IMR-90 (cell line): Measurements from ENCODE around the gene PITPNM1. TPM values are rescaled to one million over a fixed set of nuclear protein-coding genes. Genes with fewer than 3 reads are reported as not detected.

Source experiments
- ATAC-seq: fragments of 200-7000 bp; cut with Tn5 transposase; 2 replicates; pipeline ENCODE4 v1.9.1; 2020; ENCODE audit warnings: low read depth, mild to moderate bottlenecking, moderate library complexity
- BruUV-seq: library from RNA; stranded (reverse); fragments of 400-500 nt; replicated peaks from 2 replicates; lab custom pipeline; 2021; lab: Mats Ljungman, UMichigan
- CTCF ChIA-PET: fragments of 300-600 bp; formaldehyde crosslinking; extraction: SDS; loops from one replicate; lab custom pipeline; 2021; ENCODE audit warnings: antibody characterized with exemption; lab: Yijun Ruan, JAX
- POLR2A ChIA-PET: fragments of 300-600 bp; sonication (Branson Sonifier 250); formaldehyde crosslinking; loops from one replicate; lab custom pipeline; 2022; ENCODE audit warnings: antibody characterized with exemption; ENCODE audit not compliant: unreplicated experiment; lab: Charles Lee
- DNase-seq: peaks from one replicate; pipeline ENCODE4 v3.0.0; 2013
- H2AFZ ChIP-seq: replicated peaks from 2 replicates; pipeline ENCODE3; 2013; ENCODE audit warnings: low read length, mild to moderate bottlenecking; ENCODE audit not compliant: poor library complexity
- H2AK5ac ChIP-seq: 2 replicates; pipeline ENCODE4 v1.6.1; 2013; ENCODE audit warnings: low read depth, low read length, inconsistent platforms
- H2AK9ac ChIP-seq: replicated peaks from 2 replicates; pipeline ENCODE3; 2013; ENCODE audit warnings: mild to moderate bottlenecking, low read depth, low read length, moderate library complexity; ENCODE audit not compliant: poor library complexity
- H2BK120ac ChIP-seq: 2 replicates; pipeline ENCODE4 v1.6.1; 2013; ENCODE audit warnings: low read depth, low read length, inconsistent platforms
- H2BK15ac ChIP-seq: 3 replicates; pipeline ENCODE4 v1.6.1; 2013; ENCODE audit warnings: low read depth, low read length, inconsistent platforms
- H2BK20ac ChIP-seq: 2 replicates; pipeline ENCODE4 v1.6.1; 2013; ENCODE audit warnings: low read depth, mild to moderate bottlenecking, inconsistent platforms, low read length, moderate library complexity
- H2BK5ac ChIP-seq: 2 replicates; pipeline ENCODE4 v1.6.1; 2013; ENCODE audit warnings: mild to moderate bottlenecking, low read depth, low read length, inconsistent platforms; ENCODE audit not compliant: poor library complexity, severe bottlenecking
- H3K14ac ChIP-seq: replicated peaks from 2 replicates; pipeline ENCODE4 v1.6.1; 2013; ENCODE audit warnings: low read depth, low read length, inconsistent platforms
- H3K18ac ChIP-seq: 2 replicates; pipeline ENCODE4 v1.6.1; 2013; ENCODE audit warnings: low read depth, low read length, control low read depth
- H3K23ac ChIP-seq: 2 replicates; pipeline ENCODE4 v1.6.1; 2013; ENCODE audit warnings: low read depth, low read length, inconsistent platforms
- H3K27ac ChIP-seq: 2 replicates; pipeline ENCODE4 v1.5.1; 2013; ENCODE audit warnings: mild to moderate bottlenecking, control low read depth, low read length; ENCODE audit not compliant: insufficient read depth
- H3K27me3 ChIP-seq: 2 replicates; pipeline ENCODE4 v1.6.1; 2013; ENCODE audit warnings: low read length; ENCODE audit not compliant: control insufficient read depth, insufficient read depth
- H3K36me3 ChIP-seq: 2 replicates; pipeline ENCODE4 v1.6.1; 2013; ENCODE audit warnings: low read length, mixed read lengths; ENCODE audit not compliant: control insufficient read depth, insufficient read depth
- H3K4ac ChIP-seq: 2 replicates; pipeline ENCODE4 v1.6.1; 2013; ENCODE audit warnings: low read depth, low read length, inconsistent platforms
- H3K4me1 ChIP-seq: 2 replicates; pipeline ENCODE4 v1.6.1; 2013; ENCODE audit warnings: low read length, mixed read lengths; ENCODE audit not compliant: control insufficient read depth, insufficient read depth
- H3K4me2 ChIP-seq: 2 replicates; pipeline ENCODE4 v1.6.1; 2013; ENCODE audit warnings: low read depth, mild to moderate bottlenecking, control low read depth, low read length, moderate library complexity
- H3K4me3 ChIP-seq: 2 replicates; pipeline ENCODE4 v1.5.1; 2013; ENCODE audit warnings: low read depth, mild to moderate bottlenecking, control low read depth, low read length, moderate library complexity; ENCODE audit not compliant: insufficient read depth
- H3K56ac ChIP-seq: 2 replicates; pipeline ENCODE4 v1.6.1; 2013; ENCODE audit warnings: low read length, inconsistent platforms; ENCODE audit not compliant: insufficient read depth; ENCODE audit errors: extremely low read depth
- H3K79me1 ChIP-seq, 2 experiments: 2 replicates each; pipeline ENCODE4 v1.6.1; 2013; ENCODE audit warnings: low read length in 2 of 2, inconsistent platforms in 1 of 2, low read depth in 1 of 2
- H3K9ac ChIP-seq: 2 replicates; pipeline ENCODE4 v1.6.1; 2013; ENCODE audit warnings: low read depth, low read length, control low read depth
- H3K9me1 ChIP-seq: 2 replicates; pipeline ENCODE4 v1.6.1; 2013; ENCODE audit warnings: low read length, inconsistent platforms; ENCODE audit not compliant: insufficient read depth
- H3K9me3 ChIP-seq: 2 replicates; pipeline ENCODE4 v1.6.1; 2013; ENCODE audit warnings: low read length; ENCODE audit not compliant: control insufficient read depth, insufficient read depth
- H4K20me1 ChIP-seq: 2 replicates; pipeline ENCODE4 v1.6.1; 2013; ENCODE audit warnings: low read length, inconsistent platforms; ENCODE audit not compliant: insufficient read depth
- H4K5ac ChIP-seq: 2 replicates; pipeline ENCODE4 v1.6.1; 2013; ENCODE audit warnings: mild to moderate bottlenecking, low read depth, low read length, control low read depth
- H4K8ac ChIP-seq, 2 experiments: 2 replicates each; pipeline ENCODE4 v1.6.1; 2013; ENCODE audit warnings: low read depth in 2 of 2, low read length in 2 of 2, control low read depth in 1 of 2, inconsistent platforms in 1 of 2
- H4K91ac ChIP-seq: 2 replicates; pipeline ENCODE4 v1.6.1; 2013; ENCODE audit warnings: low read depth, low read length, inconsistent platforms; ENCODE audit not compliant: insufficient read depth
- CEBPB ChIP-seq: IDR thresholded peaks from 2 replicates; pipeline ENCODE4 v1.6.1; 2012; ENCODE audit warnings: low read depth, low read length, improper control_type of control experiment
- MAZ ChIP-seq: IDR thresholded peaks from 2 replicates; pipeline ENCODE4 v1.6.1; 2012; ENCODE audit warnings: low read depth, mild to moderate bottlenecking, low read length, improper control_type of control experiment, moderate library complexity, borderline replicate concordance
- NFE2L2 ChIP-seq: fragments of 150-350 bp; IDR thresholded peaks from 2 replicates; pipeline ENCODE4 v1.6.1; 2016; ENCODE audit warnings: low read depth, mild to moderate bottlenecking, low read length
- POLR2A ChIP-seq: IDR thresholded peaks from 2 replicates; pipeline ENCODE4 v1.6.1; 2012; ENCODE audit warnings: mild to moderate bottlenecking, low read depth, low read length
- RAD21 ChIP-seq: IDR thresholded peaks from 2 replicates; pipeline ENCODE4 v1.6.1; 2012; ENCODE audit warnings: low read length, improper control_type of control experiment
- USF2 ChIP-seq: fragments of 150-350 bp; IDR thresholded peaks from 2 replicates; pipeline ENCODE4 v1.6.1; 2017; ENCODE audit warnings: mild to moderate bottlenecking, antibody characterized with exemption, low read length, low read depth
- WGBS, 2 experiments: methylation state at CpG; one replicate each; pipeline versions ENCODE4 v1.1.5 to v1.1.7; 2013; ENCODE audit warnings: missing lambda C conversion rate in 2 of 2; ENCODE audit not compliant: insufficient read length in 1 of 2; ENCODE audit errors: extremely low coverage in 2 of 2; 5-methylcytosine and 5-hydroxymethylcytosine counted together
- dilution Hi-C: fragments of 300-500 bp; cut with HindIII; formaldehyde crosslinking; loops from one replicate; pipeline ENCODE4 v1.14.3; 2018; ENCODE audit warnings: low sequenced_read_pairs; ENCODE audit not compliant: unreplicated experiment
- in situ Hi-C: fragments of 300-500 bp; cut with MboI; formaldehyde crosslinking; loops from 3 replicates; pipeline ENCODE4 v1.14.3; 2019; ENCODE audit warnings: low sequenced_read_pairs, inconsistent platforms, mixed read lengths
- intact Hi-C: fragments of 100-400 bp; cut with micrococcal nuclease; formaldehyde crosslinking; loops from 2 replicates; pipeline ENCODE4 v1.10.0; 2022
- polyA plus RNA-seq, 3 experiments: library from polyadenylated mRNA; depleted of rRNA; stranded (reverse); fragments of >200 nt; gene quantifications; 2 replicates each; pipeline ENCODE4 v1.2.3, GENCODE V29; 2012; ENCODE audit warnings: low replicate concordance in 1 of 3
- total RNA-seq: library from RNA; depleted of rRNA; stranded (reverse); fragments of >200 nt; gene quantifications from 2 replicates; pipeline ENCODE4 v1.2.3, GENCODE V29; 2012

PITPNM1 gene
- total and polyA plus RNA-seq, 2 of the 4 experiments (the other 2 are of a cell fraction), result 5.0 to 15.4 TPM

DNA sequence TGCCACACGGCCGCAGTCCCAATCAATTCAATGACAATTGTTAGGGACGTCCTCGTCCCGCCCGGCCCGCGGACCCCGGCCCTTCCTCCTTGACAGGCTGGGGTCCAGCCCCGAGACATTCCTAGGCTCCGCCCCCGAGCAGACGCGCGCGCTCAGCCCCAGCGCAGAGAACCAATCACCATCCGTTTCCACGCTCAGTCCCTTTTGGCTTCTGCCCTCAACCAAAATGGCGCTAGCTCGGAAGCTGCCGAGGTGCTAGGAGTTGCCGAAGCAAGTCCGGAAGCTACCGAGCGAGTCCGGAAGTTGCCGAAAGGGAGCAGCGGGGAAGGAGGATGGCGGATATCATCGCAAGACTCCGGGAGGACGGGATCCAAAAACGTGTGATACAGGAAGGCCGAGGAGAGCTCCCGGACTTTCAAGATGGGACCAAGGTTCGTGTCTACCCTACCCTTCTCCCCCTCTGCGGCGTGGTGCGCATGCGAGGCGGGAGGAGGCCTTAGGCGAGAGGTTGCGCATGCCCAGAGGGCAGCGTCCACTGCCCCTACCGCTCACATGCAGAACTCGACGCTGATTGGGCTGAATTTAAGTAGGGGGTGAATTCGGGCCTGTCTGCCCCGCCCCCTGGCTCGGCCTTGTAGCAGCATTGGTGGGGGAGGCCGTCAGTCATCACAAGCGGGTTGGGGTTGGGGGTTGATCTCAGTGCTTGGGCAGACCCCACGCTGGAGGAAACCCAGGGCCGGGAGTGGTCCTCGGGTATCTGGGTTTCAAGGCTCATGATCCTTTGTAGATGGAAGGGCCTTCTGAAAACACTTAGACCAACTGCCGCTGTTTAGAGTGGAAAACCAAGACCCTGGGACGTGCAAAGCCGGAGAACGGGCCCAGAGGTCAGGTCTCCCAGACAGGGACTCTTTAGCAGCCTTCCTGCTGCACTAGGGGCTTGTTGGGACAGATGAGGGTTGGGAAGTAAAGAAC is 22.1 kb downstream of the PITPNM1 start, which contains the start of gene AIP:
TSS of gene AIP (plus strand) at position 200 of the 972 bp plus-strand sequence. CDS start at position 333, 133 bp downstream.
- TF ChIP-seq POLR2A (peak; percentile 77), CEBPB (no peak), NFE2L2 (no peak), MAZ (0 out of 2 replicates have a peak, but pooled peaks have one; percentile 37), USF2 (peak; percentile 3; the same call in 1 of the 2 replicates), RAD21 (no peak)
- Histone ChIP-seq H2AK5ac (peak within 1 kb of the TSS; percentile 87), H3K9ac (peak within 1 kb of the TSS; percentile 57), H4K20me1 (no peaks in the 10 kb centered on the region; the same call in 1 of the 2 replicates), H2AFZ (peak within 1 kb of the TSS; percentile 95), H3K14ac (peak within 1 kb of the TSS; percentile 100), H2BK120ac (peak within 1 kb of the TSS; percentile 82), H4K8ac (peak within 1 kb of the TSS; percentile 98 to 100), H3K23ac (peak within 1 kb of the TSS; percentile 97), H4K5ac (peak within 1 kb of the TSS; percentile 78), H3K27me3 (no peaks in the 10 kb centered on the region), H2BK20ac (peak within 1 kb of the TSS; percentile 91), H2AK9ac (peak within 1 kb of the TSS; percentile 85), H3K36me3 (peaks cover 7% of the 10 kb centered on the region), H3K9me3 (no peaks in the 10 kb centered on the region), H2BK15ac (peak within 1 kb of the TSS; percentile 78; the same call in 2 of the 3 replicates), H2BK5ac (peak within 1 kb of the TSS; percentile 63), H3K27ac (peak within 1 kb of the TSS; percentile 69), H3K79me1 (peaks cover 14 to 38% of the 10 kb centered on the region in 2 experiments), H3K56ac (peak within 1 kb of the TSS; percentile 62), H3K4me2 (peak within 1 kb of the TSS; percentile 62), H3K4me3 (peak within 1 kb of the TSS; percentile 49), H3K4ac (peak within 1 kb of the TSS; percentile 99), H3K9me1 (peaks cover 15% of the 10 kb centered on the region), H3K4me1 (peaks cover 3% of the 10 kb centered on the region; the same call in 1 of the 2 replicates), H4K91ac (peak within 1 kb of the TSS; percentile 99), H3K18ac (peak within 1 kb of the TSS; percentile 61)
- peak; percentile 100 for ATAC-seq
- intact Hi-C loops (loop anchor here (5.0 kb wide), 1 partner anchor 61 kb away; no protein-coding TSS in a partner anchor), dilution Hi-C loops (no loop called here), in situ Hi-C loops (no loop called here)
- peak; percentile 97 for DNase-seq
- WGBS, 2 experiments, result 8% methylated on average over 19 of the region's 60 CpGs; no CpG with 5 or more reads in 1 of the 2 experiments
- BruUV-seq, result no TSS peak
- ChIA-PET POLR2A (no interaction called here), CTCF (interaction anchor here (0.7 kb wide), 1 partner anchor 132 kb away, joined by 3 read pairs; no protein-coding TSS in a partner anchor)
